Activated CD8-positive, alpha-beta memory T cell treated with anti-CD3 and anti-CD28 coated beads, Interleukin-2, amount 50 U/mL, for 24 hours (primary cell): ENCODE measurements around the gene ENTR1.

Source experiments
- DNase-seq: peaks from one replicate; pipeline ENCODE4 v3.0.0-alpha.2; 2020; ENCODE audit errors: extremely low read depth

The ENTR1 gene

GRCh38 chr9:136396219-136396515, 14.2 kb downstream of the ENTR1 start:
- no peak for DNase-seq

- no peak for DNase-seq
Measured at GRCh38 chr9:136395345-136396218, 14.8 kb downstream of the ENTR1 start.

GRCh38 chr9:136395020-136395340, 15.4 kb downstream of the ENTR1 start:
- DNase-seq, result no peak

- no peak for DNase-seq
Measured at GRCh38 chr9:136394312-136395019, 15.9 kb downstream of the ENTR1 start.

- no peak for DNase-seq
Measured at GRCh38 chr9:136393531-136393930, 16.9 kb downstream of the ENTR1 start.

- DNase-seq, result no peak
Measured at GRCh38 chr9:136392538-136393449, 17.6 kb downstream of the ENTR1 start.

- no peak for DNase-seq
Measured at GRCh38 chr9:136391737-136392537, 18.5 kb downstream of the ENTR1 start.

- no peak for DNase-seq
Measured at GRCh38 chr9:136389396-136389795, 21.0 kb downstream of the ENTR1 start.

GRCh38 chr9:136387217-136387616, 23.2 kb downstream of the ENTR1 start:
- DNase-seq, result no peak

GRCh38 chr9:136386018-136386417, 24.4 kb downstream of the ENTR1 start:
- no peak for DNase-seq

GRCh38 chr9:136385015-136385414, 25.4 kb downstream of the ENTR1 start:
- no peak for DNase-seq

GRCh38 chr9:136383436-136383835, 27.0 kb downstream of the ENTR1 start:
- no peak for DNase-seq

- DNase-seq, result no peak
Measured at GRCh38 chr9:136381966-136382513, 28.4 kb downstream of the ENTR1 start.

- DNase-seq, result no peak
Measured at GRCh38 chr9:136381311-136381710, 29.1 kb downstream of the ENTR1 start.

GRCh38 chr9:136380381-136380780, 30.0 kb downstream of the ENTR1 start:
- no peak for DNase-seq

- DNase-seq, result no peak
Measured at GRCh38 chr9:136379891-136380290, 30.5 kb downstream of the ENTR1 start.

- no peak for DNase-seq
Measured at GRCh38 chr9:136379401-136379800, 31.0 kb downstream of the ENTR1 start.

GRCh38 chr9:136379003-136379287, 31.5 kb downstream of the ENTR1 start:
- no peak for DNase-seq

GRCh38 chr9:136378170-136379002, 32.0 kb downstream of the ENTR1 start:
- DNase-seq, result no peak

- DNase-seq, result no peak
Measured at GRCh38 chr9:136377341-136378169, 32.9 kb downstream of the ENTR1 start.
